Measurements from ENCODE around the gene NPIPA8.
"Not testable (repeated sequence)": the region's sequence is repeated elsewhere in the genome, so short reads cannot be mapped to it uniquely, and the experiment has no call there.

The NPIPA8 gene

GRCh38 chr16:18336636-18337035 is at the start of gene NPIPA8:
Gene NPIPA8 (minus strand): TSS chr16:18336736. CDS start chr16:18332662, 4,074 bp downstream.
- H3K36me3 ChIP-seq; H3K4me1 ChIP-seq (ENCODE audit: control insufficient read depth in 1 of 2, insufficient read depth in 1 of 2, low read depth in 1 of 2, low read length in 1 of 2): not testable (repeated sequence)

DNA sequence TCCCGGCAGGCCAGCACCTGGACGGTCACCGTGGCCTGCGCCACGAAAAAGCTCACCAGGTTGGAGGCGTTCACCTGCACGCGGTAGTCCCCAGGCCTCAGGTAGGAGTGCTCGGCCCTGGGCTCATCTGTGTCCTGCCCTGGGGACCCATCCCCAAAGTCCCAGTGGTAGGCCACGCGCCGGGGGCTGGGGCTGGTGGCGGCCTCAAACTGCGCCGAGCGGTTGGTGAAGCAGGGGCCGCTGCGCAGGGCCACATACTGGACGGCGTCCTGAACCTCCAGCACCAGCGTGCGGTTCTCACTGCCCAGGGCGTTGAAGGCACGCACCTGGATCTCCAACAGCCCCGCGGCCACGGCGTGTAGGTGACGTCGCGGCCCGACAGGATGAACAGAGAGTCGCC is 48.7 kb upstream of the NPIPA8 start:
- not testable (repeated sequence) for H3K4me3 ChIP-seq (ENCODE audit: low read depth in 1 of 2, low read length in 1 of 2); H3K9me3 ChIP-seq; H3K36me3 ChIP-seq; H3K27ac ChIP-seq; H3K4me1 ChIP-seq (ENCODE audit: control insufficient read depth in 1 of 2, insufficient read depth in 1 of 2, low read depth in 1 of 2, low read length in 1 of 2); H3K27me3 ChIP-seq

More at GRCh38 chr16:18336636-18337035, at the start of gene NPIPA8:
- H3K4me3 ChIP-seq (ENCODE audit: low read depth in 1 of 2, low read length in 1 of 2); H3K27ac ChIP-seq; H3K27me3 ChIP-seq; H3K9me3 ChIP-seq: not testable (repeated sequence)

DNA sequence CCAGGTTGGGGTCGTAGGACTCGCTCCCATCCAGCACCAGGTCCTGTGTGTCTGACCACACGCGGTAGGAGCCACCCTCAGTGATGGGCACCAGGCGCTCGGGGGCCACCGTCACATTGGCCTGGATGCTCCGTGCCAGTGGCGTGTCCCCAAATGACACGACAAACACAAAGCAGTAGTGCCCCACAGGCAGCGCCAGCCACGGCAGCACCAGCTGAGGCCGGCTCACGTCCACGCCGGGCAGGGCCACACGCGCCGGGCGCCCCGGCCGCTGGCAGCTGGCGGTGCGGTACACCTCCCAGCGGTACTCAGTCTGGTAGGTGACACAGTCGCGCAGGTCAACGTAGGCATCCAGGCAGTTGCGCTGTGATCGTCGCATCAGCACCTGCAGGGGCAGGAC is 48.3 kb upstream of the NPIPA8 start:
- not testable (repeated sequence) for H3K27me3 ChIP-seq; H3K36me3 ChIP-seq; H3K9me3 ChIP-seq; H3K27ac ChIP-seq; H3K4me3 ChIP-seq (ENCODE audit: low read depth in 1 of 2, low read length in 1 of 2); H3K4me1 ChIP-seq (ENCODE audit: control insufficient read depth in 1 of 2, insufficient read depth in 1 of 2, low read depth in 1 of 2, low read length in 1 of 2)

DNA sequence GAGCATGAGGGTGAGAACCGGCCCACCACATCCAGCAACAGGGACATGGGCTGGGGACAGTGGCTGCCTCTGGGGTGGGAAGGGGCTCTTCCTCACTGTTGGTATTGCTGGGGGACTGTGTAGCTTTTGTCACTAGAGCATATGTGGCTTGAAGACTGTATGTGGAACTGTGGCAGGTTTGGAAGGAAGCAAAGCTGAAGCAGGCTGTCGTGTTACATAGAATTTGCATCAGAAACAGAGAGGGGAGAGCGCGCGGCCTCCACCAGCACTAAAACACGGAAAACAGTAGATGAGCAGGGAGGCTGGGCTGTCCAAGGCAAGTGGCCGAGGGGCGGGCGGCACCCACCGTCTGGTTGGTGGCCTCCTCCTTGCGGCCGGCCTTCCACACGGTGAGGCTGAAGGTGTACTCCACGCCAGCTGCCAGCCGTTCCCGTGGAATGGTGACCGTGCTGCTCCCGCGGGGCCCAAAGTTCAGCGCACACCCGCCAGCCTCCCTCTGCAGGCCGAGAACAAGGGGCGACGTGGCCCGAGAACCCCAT is 47.6 kb upstream of the NPIPA8 start:
- H3K27ac ChIP-seq, result not testable (repeated sequence)

GRCh38 chr16:18382696-18383095 is 46.2 kb upstream of the NPIPA8 start:
- not testable (repeated sequence) for H3K9me3 ChIP-seq; H3K27ac ChIP-seq; H3K27me3 ChIP-seq; H3K4me3 ChIP-seq (ENCODE audit: low read depth in 1 of 2, low read length in 1 of 2); H3K36me3 ChIP-seq; H3K4me1 ChIP-seq (ENCODE audit: control insufficient read depth in 1 of 2, insufficient read depth in 1 of 2, low read depth in 1 of 2, low read length in 1 of 2)

More for the DNA sequence above, 47.6 kb upstream of the NPIPA8 start:
- H3K27me3 ChIP-seq; H3K4me1 ChIP-seq (ENCODE audit: control insufficient read depth in 1 of 2, insufficient read depth in 1 of 2, low read depth in 1 of 2, low read length in 1 of 2); H3K36me3 ChIP-seq; H3K9me3 ChIP-seq; H3K4me3 ChIP-seq (ENCODE audit: low read depth in 1 of 2, low read length in 1 of 2): not testable (repeated sequence)

GRCh38 chr16:18347742-18348141 is 11.2 kb upstream of the NPIPA8 start:
- not testable (repeated sequence) for H3K36me3 ChIP-seq; H3K9me3 ChIP-seq; H3K27ac ChIP-seq; H3K4me3 ChIP-seq (ENCODE audit: low read depth in 1 of 2, low read length in 1 of 2); H3K27me3 ChIP-seq; H3K4me1 ChIP-seq (ENCODE audit: control insufficient read depth in 1 of 2, insufficient read depth in 1 of 2, low read depth in 1 of 2, low read length in 1 of 2)

- H3K27ac ChIP-seq, result not testable (repeated sequence)
These were observed 10.5 kb upstream of the NPIPA8 start for GRCh38 chr16:18346993-18347392.

GRCh38 chr16:18344634-18345033 is 8.1 kb upstream of the NPIPA8 start:
- H3K27me3 ChIP-seq; H3K36me3 ChIP-seq; H3K9me3 ChIP-seq; H3K27ac ChIP-seq; H3K4me1 ChIP-seq (ENCODE audit: control insufficient read depth in 1 of 2, insufficient read depth in 1 of 2, low read depth in 1 of 2, low read length in 1 of 2); H3K4me3 ChIP-seq (ENCODE audit: low read depth in 1 of 2, low read length in 1 of 2): not testable (repeated sequence)

More at GRCh38 chr16:18346993-18347392, 10.5 kb upstream of the NPIPA8 start:
- H3K4me1 ChIP-seq (ENCODE audit: control insufficient read depth in 1 of 2, insufficient read depth in 1 of 2, low read depth in 1 of 2, low read length in 1 of 2); H3K9me3 ChIP-seq; H3K27me3 ChIP-seq; H3K36me3 ChIP-seq; H3K4me3 ChIP-seq (ENCODE audit: low read depth in 1 of 2, low read length in 1 of 2): not testable (repeated sequence)

DNA sequence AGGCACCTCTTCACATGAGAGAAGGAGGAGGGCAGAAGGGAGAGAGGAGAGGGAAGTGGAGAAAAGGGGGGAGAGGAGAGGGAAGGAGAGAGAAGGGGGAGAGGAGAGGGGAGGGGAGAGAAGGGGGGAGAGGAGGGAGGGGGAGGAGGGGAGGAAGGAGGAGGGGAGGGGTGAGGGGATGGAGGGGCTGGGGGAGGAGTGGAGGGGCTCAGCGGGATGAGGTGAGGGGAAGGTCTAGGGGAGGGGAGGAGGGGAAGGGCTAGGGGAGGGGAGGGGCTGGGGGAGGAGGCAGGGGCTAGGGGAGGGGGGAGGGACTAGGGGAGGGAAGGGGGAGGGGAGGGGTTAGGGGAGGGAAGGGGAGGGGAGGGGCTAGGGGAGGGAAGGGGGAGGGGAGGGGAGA is 5.5 kb upstream of the NPIPA8 start:
- H3K36me3 ChIP-seq; H3K4me3 ChIP-seq (ENCODE audit: low read depth in 1 of 2, low read length in 1 of 2); H3K9me3 ChIP-seq; H3K27ac ChIP-seq; H3K27me3 ChIP-seq; H3K4me1 ChIP-seq (ENCODE audit: control insufficient read depth in 1 of 2, insufficient read depth in 1 of 2, low read depth in 1 of 2, low read length in 1 of 2): not testable (repeated sequence)

DNA sequence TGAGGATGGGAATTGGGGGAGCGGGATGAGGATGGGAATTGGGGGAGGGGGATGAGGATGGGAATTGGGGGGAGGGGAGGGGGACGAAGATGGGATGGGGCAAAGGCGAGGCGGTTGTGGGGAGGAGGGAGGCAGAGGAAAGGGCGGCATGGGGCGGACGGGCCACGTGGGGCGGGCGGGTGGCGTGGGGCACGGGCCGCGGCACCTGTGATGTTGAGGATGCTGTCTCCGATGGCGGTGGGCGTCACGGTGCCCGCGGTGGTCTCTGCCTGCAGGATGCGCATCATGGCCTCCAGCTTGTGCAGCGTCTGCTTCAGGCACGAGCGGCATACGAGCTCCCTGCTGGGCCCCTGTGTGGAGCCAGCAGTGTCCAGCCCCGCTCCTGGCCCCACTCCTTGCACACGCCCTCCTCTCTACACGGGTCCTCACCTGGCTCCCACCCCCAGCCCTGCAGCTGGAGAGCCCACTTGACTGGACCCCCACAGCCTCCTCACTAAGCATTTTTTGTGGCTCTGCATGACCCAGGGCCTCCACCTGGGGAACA is 5.0 kb upstream of the NPIPA8 start:
- not testable (repeated sequence) for H3K4me3 ChIP-seq (ENCODE audit: low read depth in 1 of 2, low read length in 1 of 2); H3K36me3 ChIP-seq; H3K27me3 ChIP-seq; H3K9me3 ChIP-seq; H3K27ac ChIP-seq; H3K4me1 ChIP-seq (ENCODE audit: control insufficient read depth in 1 of 2, insufficient read depth in 1 of 2, low read depth in 1 of 2, low read length in 1 of 2)

DNA sequence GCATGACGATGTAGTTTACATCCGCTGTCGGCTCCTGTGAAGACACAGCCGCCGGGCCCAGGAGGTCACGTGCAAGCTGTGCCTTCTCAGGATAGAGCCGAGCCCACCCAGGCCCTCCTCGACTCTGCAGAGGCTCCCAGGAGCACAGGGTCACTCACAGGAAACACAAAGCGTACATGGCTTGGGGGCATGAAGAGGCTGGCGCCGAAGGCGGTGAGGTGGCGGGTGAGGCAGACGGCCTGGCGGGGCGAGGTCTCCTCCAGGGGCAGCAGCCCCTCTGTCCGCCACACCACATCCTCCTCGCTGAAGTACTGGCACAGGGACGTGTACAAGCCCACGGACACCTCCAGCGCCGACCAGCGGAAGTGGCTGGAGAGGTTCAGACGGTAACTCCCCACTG is 2.7 kb upstream of the NPIPA8 start:
- not testable (repeated sequence) for H3K4me3 ChIP-seq (ENCODE audit: low read depth in 1 of 2, low read length in 1 of 2); H3K4me1 ChIP-seq (ENCODE audit: control insufficient read depth in 1 of 2, insufficient read depth in 1 of 2, low read depth in 1 of 2, low read length in 1 of 2); H3K27me3 ChIP-seq; H3K9me3 ChIP-seq; H3K27ac ChIP-seq; H3K36me3 ChIP-seq

GRCh38 chr16:18311811-18312210 is 24.7 kb downstream of the NPIPA8 start:
- not testable (repeated sequence) for H3K36me3 ChIP-seq; H3K4me1 ChIP-seq (ENCODE audit: control insufficient read depth in 1 of 2, insufficient read depth in 1 of 2, low read depth in 1 of 2, low read length in 1 of 2); H3K4me3 ChIP-seq (ENCODE audit: low read depth in 1 of 2, low read length in 1 of 2); H3K27ac ChIP-seq; H3K9me3 ChIP-seq; H3K27me3 ChIP-seq

DNA sequence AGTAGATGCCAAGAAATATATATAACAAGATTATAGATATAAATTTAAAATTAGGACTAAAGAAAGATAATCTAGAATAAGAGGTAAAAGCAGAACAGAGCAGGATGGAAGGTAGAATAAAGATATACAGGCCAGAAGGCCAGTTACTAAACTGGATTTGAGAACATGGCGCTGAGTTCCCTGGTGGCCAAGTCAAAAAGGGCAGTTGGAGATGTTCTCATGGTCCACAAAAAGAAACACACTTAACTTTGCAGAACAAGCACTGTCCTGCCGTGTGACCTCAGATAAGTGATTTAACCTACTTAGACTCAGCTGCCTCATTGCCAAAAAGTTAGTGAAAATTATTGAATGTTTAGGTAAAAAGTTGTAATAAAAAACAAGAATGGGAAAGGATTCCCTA is 27.4 kb downstream of the NPIPA8 start:
- H3K36me3 ChIP-seq; H3K4me1 ChIP-seq (ENCODE audit: control insufficient read depth in 1 of 2, insufficient read depth in 1 of 2, low read depth in 1 of 2, low read length in 1 of 2): not testable (repeated sequence)

DNA sequence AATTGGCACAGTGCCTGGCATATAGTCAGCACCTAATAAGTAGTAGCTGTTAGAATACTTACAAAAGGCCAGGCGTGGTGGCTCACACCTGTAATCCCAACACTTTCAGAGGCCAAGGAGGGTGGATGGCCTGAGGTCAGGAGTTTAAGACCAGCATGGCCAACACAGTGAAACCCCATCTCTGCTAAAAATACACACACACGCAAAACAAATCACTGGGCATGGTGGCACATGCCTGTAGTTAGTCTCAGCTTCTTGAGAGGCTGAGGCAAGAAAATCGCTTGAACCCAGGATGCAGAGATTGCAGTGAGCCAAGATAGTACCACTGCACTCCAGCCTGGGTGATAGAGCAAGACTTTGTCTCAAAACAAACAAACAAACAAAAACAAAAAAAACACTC is 29.3 kb downstream of the NPIPA8 start:
- not testable (repeated sequence) for H3K27ac ChIP-seq; H3K27me3 ChIP-seq; H3K4me1 ChIP-seq (ENCODE audit: control insufficient read depth in 1 of 2, insufficient read depth in 1 of 2, low read depth in 1 of 2, low read length in 1 of 2); H3K36me3 ChIP-seq; H3K9me3 ChIP-seq; H3K4me3 ChIP-seq (ENCODE audit: low read depth in 1 of 2, low read length in 1 of 2)

More for the DNA sequence above, 27.4 kb downstream of the NPIPA8 start:
- not testable (repeated sequence) for H3K9me3 ChIP-seq; H3K4me3 ChIP-seq (ENCODE audit: low read depth in 1 of 2, low read length in 1 of 2); H3K27me3 ChIP-seq; H3K27ac ChIP-seq

Data from neutrophil (primary cell).